ENCODE measurements around the gene PSEN2.

DNA sequence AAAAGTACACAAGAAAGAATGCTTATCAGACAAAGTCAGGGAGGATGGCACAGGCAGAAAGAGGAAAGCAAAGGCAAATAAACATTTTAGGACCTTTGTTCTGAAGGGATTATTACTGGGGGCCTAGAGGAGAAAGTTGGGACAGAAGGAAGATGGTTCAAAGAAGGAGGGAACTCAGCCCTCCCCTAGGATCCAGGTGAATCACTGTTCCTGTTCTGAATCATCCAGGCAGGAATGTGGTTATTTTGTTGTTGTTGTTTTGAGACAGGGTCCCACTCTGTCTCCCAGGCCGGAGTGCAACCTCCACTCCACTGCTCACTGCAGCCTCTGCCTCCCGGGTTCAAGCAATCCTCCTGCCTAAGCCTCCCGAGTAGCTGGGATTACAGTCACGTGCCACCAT, 38.5 kb upstream of the PSEN2 start:
- TF ChIP-seq, protein P1, sequence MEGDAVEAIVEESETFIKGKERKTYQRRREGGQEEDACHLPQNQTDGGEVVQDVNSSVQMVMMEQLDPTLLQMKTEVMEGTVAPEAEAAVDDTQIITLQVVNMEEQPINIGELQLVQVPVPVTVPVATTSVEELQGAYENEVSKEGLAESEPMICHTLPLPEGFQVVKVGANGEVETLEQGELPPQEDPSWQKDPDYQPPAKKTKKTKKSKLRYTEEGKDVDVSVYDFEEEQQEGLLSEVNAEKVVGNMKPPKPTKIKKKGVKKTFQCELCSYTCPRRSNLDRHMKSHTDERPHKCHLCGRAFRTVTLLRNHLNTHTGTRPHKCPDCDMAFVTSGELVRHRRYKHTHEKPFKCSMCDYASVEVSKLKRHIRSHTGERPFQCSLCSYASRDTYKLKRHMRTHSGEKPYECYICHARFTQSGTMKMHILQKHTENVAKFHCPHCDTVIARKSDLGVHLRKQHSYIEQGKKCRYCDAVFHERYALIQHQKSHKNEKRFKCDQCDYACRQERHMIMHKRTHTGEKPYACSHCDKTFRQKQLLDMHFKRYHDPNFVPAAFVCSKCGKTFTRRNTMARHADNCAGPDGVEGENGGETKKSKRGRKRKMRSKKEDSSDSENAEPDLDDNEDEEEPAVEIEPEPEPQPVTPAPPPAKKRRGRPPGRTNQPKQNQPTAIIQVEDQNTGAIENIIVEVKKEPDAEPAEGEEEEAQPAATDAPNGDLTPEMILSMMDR (IDR thresholded peaks at IDR 0.05 in 8 of 11, conservative IDR thresholded peaks at IDR 0.05 in 3 of 11) = no peak
- TF ChIP-seq POLR2A (IDR thresholded peaks at IDR 0.05) (no peak), POLR2AphosphoS5 (IDR thresholded peaks at IDR 0.05) (no peak)

All from spleen (tissue), 7 donors.